HEK293 (cell line): ENCODE measurements around the gene MMP28.
A peak's percentile ranks its signal among the peaks of the same experiment; 100 is the strongest.

Experiments used
- CTCF ChIA-PET: fragments of 350-600 bp; formaldehyde crosslinking; extraction: SDS; loops from one replicate; lab custom pipeline; 2021; ENCODE audit warnings: antibody characterized with exemption; lab: Yijun Ruan, JAX
- POLR2A ChIA-PET: fragments of 300-600 bp; formaldehyde crosslinking; extraction: SDS; loops from one replicate; lab custom pipeline; 2020; ENCODE audit warnings: antibody characterized with exemption, inconsistent platforms; lab: Yijun Ruan, JAX
- H3K27ac ChIP-seq: fragments of 200-500 bp; sonication (Bioruptor generic); 2 replicates; pipeline ENCODE4 v1.5.1; 2014; ENCODE audit warnings: low read depth, low read length, control low read depth, inconsistent platforms; ENCODE audit errors: extremely low read depth
- H3K36me3 ChIP-seq, 2 experiments: fragments of 200-500 bp in 1 of 2; sonication (Bioruptor generic) in 1 of 2; 1 replicate in 1 of 2; 2 replicates in 1 of 2; pipeline ENCODE4 v1.5.1; 2014 to 2017; ENCODE audit warnings: inconsistent platforms in 2 of 2, low read length in 2 of 2; ENCODE audit not compliant: control insufficient read depth in 2 of 2, insufficient read depth in 1 of 2
- H3K4me1 ChIP-seq: fragments of 200-500 bp; sonication (Bioruptor generic); 2 replicates; pipeline ENCODE4 v1.5.1; 2014; ENCODE audit warnings: mild to moderate bottlenecking, low read length, inconsistent platforms; ENCODE audit not compliant: control insufficient read depth, insufficient read depth
- H3K4me3 ChIP-seq: 2 replicates; pipeline ENCODE4 v1.5.1; 2011; ENCODE audit warnings: low read depth, mild to moderate bottlenecking, control low read depth, low read length, moderate library complexity
- H3K9me3 ChIP-seq: fragments of 200-500 bp; sonication (Bioruptor generic); 2 replicates; pipeline ENCODE4 v1.5.1; 2014; ENCODE audit warnings: low read depth, low read length, inconsistent platforms; ENCODE audit not compliant: control insufficient read depth, insufficient read depth
- HOXD13 ChIP-seq: sonication (generic); formaldehyde crosslinking; IDR thresholded peaks from 2 replicates; pipeline ENCODE4 v1.8.0; 2022; ENCODE audit warnings: missing genetic modification reagents, borderline replicate concordance
- MZF1 ChIP-seq: fragments of 450-650 bp; formaldehyde crosslinking; IDR thresholded peaks from 2 replicates; pipeline ENCODE4 v1.5.1; 2017; ENCODE audit warnings: missing biosample characterization, missing genetic modification characterization, borderline replicate concordance
- ZBTB21 ChIP-seq: fragments of 450-650 bp; formaldehyde crosslinking; IDR thresholded peaks from 2 replicates; pipeline ENCODE4 v1.5.1; 2017; ENCODE audit warnings: missing biosample characterization, missing genetic modification characterization
- ZBTB7A ChIP-seq: fragments of 450-650 bp; formaldehyde crosslinking; IDR thresholded peaks from 2 replicates; pipeline ENCODE4 v1.5.1; 2016; ENCODE audit warnings: low read depth, missing biosample characterization, missing genetic modification characterization
- ZNF138 ChIP-seq: fragments of 450-650 bp; formaldehyde crosslinking; IDR thresholded peaks from 2 replicates; pipeline ENCODE4 v1.5.1; 2016; ENCODE audit warnings: missing biosample characterization, missing genetic modification characterization, borderline replicate concordance
- ZNF169 ChIP-seq: fragments of 450-650 bp; formaldehyde crosslinking; IDR thresholded peaks from 2 replicates; pipeline ENCODE4 v1.5.1; 2016; ENCODE audit warnings: missing biosample characterization, missing genetic modification characterization
- ZNF202 ChIP-seq: fragments of 450-650 bp; formaldehyde crosslinking; IDR thresholded peaks from 2 replicates; pipeline ENCODE4 v1.5.1; 2016; ENCODE audit warnings: missing biosample characterization, missing genetic modification characterization, borderline replicate concordance
- ZNF223 ChIP-seq: fragments of 450-650 bp; formaldehyde crosslinking; IDR thresholded peaks from 2 replicates; pipeline ENCODE4 v1.5.1; 2016; ENCODE audit warnings: missing biosample characterization, missing genetic modification characterization
- ZNF248 ChIP-seq: fragments of 450-650 bp; formaldehyde crosslinking; IDR thresholded peaks from 2 replicates; pipeline ENCODE4 v1.5.1; 2017; ENCODE audit warnings: missing biosample characterization, missing genetic modification characterization
- ZNF266 ChIP-seq: fragments of 450-650 bp; formaldehyde crosslinking; IDR thresholded peaks from 2 replicates; pipeline ENCODE4 v1.5.1; 2016; ENCODE audit warnings: missing biosample characterization, missing genetic modification characterization, low read depth
- ZNF354C ChIP-seq: fragments of 450-650 bp; formaldehyde crosslinking; IDR thresholded peaks from 2 replicates; pipeline ENCODE4 v1.5.1; 2016; ENCODE audit warnings: missing biosample characterization, missing genetic modification characterization, low read depth, borderline replicate concordance
- ZNF366 ChIP-seq: fragments of 450-650 bp; formaldehyde crosslinking; conservative IDR thresholded peaks from 2 replicates; pipeline ENCODE4 v1.5.1; 2016; ENCODE audit warnings: missing biosample characterization, missing genetic modification characterization
- ZNF433 ChIP-seq: fragments of 450-650 bp; formaldehyde crosslinking; IDR thresholded peaks from 2 replicates; pipeline ENCODE4 v1.5.1; 2016; ENCODE audit warnings: missing biosample characterization, missing genetic modification characterization, low read depth
- ZNF48 ChIP-seq: fragments of 450-650 bp; formaldehyde crosslinking; IDR thresholded peaks from 2 replicates; pipeline ENCODE4 v1.5.1; 2016; ENCODE audit warnings: missing biosample characterization, missing genetic modification characterization
- ZNF514 ChIP-seq: fragments of 450-650 bp; formaldehyde crosslinking; IDR thresholded peaks from 2 replicates; pipeline ENCODE4 v1.5.1; 2016; ENCODE audit warnings: missing biosample characterization, missing genetic modification characterization
- ZNF529 ChIP-seq: fragments of 450-650 bp; formaldehyde crosslinking; IDR thresholded peaks from 2 replicates; pipeline ENCODE4 v1.5.1; 2017; ENCODE audit warnings: missing genetic modification characterization, missing biosample characterization; ENCODE audit not compliant: insufficient replicate concordance
- ZNF549 ChIP-seq: fragments of 450-650 bp; IDR thresholded peaks from 2 replicates; pipeline ENCODE4 v1.5.1; 2018; ENCODE audit warnings: missing biosample characterization, missing genetic modification characterization, mild to moderate bottlenecking, inconsistent platforms, moderate library complexity
- ZNF555 ChIP-seq: fragments of 450-650 bp; formaldehyde crosslinking; conservative IDR thresholded peaks from 2 replicates; pipeline ENCODE4 v1.5.1; 2017; ENCODE audit warnings: missing biosample characterization, mild to moderate bottlenecking, missing genetic modification characterization, inconsistent platforms
- ZNF610 ChIP-seq: fragments of 450-650 bp; formaldehyde crosslinking; IDR thresholded peaks from 2 replicates; pipeline ENCODE4 v1.5.1; 2016; ENCODE audit warnings: missing biosample characterization, missing genetic modification characterization, borderline replicate concordance
- ZNF658 ChIP-seq: fragments of 450-650 bp; formaldehyde crosslinking; IDR thresholded peaks from 2 replicates; pipeline ENCODE4; 2016; ENCODE audit warnings: missing biosample characterization, missing genetic modification characterization
- ZNF677 ChIP-seq: fragments of 450-650 bp; IDR thresholded peaks from 2 replicates; pipeline ENCODE4 v1.5.0; 2018; ENCODE audit warnings: missing biosample characterization, mild to moderate bottlenecking, missing genetic modification characterization, moderate library complexity
- ZNF792 ChIP-seq: fragments of 450-650 bp; formaldehyde crosslinking; IDR thresholded peaks from 2 replicates; pipeline ENCODE4 v1.5.1; 2016; ENCODE audit warnings: missing biosample characterization, missing genetic modification characterization
- ZNF830 ChIP-seq: fragments of 450-650 bp; IDR thresholded peaks from 2 replicates; pipeline ENCODE4 v1.5.0; 2018; ENCODE audit warnings: missing biosample characterization, missing genetic modification characterization, low read depth, mild to moderate bottlenecking, moderate library complexity
- TF ChIP-seq, protein P1 (sequence below): fragments of 450-650 bp; formaldehyde crosslinking; IDR thresholded peaks from 2 replicates; pipeline ENCODE4 v1.5.1; 2017; ENCODE audit warnings: missing biosample characterization, missing genetic modification characterization
- TF ChIP-seq, protein P2 (sequence below): sonication (generic); formaldehyde crosslinking; IDR thresholded peaks from 2 replicates; pipeline ENCODE4 v1.8.1; 2022; ENCODE audit warnings: mild to moderate bottlenecking, moderate library complexity, missing genetic modification reagents
- TF ChIP-seq, protein P3 (sequence below): fragments of 450-650 bp; formaldehyde crosslinking; IDR thresholded peaks from 2 replicates; pipeline ENCODE4 v1.5.1; 2016; ENCODE audit warnings: missing biosample characterization, missing genetic modification characterization
- TF ChIP-seq, protein P4 (sequence below): fragments of 450-650 bp; formaldehyde crosslinking; IDR thresholded peaks from 2 replicates; pipeline ENCODE4 v1.5.1; 2016; ENCODE audit warnings: missing biosample characterization, missing genetic modification characterization, low read depth

MMP28 gene

DNA sequence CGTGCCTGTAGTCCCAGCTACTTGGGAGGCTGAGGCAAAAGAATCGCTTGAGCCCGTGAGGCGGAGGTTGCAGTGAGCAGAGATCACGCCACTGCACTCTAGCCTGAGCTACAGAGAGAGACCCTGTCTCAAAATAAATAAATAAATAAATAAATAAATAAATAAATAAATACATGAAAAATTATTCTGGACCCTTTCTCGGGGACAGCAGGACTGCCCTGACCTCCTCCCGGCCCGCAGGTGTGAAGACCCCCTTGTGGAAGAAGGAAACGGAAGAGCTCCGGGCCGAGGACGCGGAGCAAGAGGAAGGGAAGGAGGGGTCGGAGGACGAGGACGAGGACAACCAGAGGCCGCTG, 31.7 kb downstream of the MMP28 start (continued):
- peak; percentile 98 for TF ChIP-seq ZNF433 (tag by site-specific recombination)
- peak; percentile 80; the same call in 1 of the 2 replicates for TF ChIP-seq ZNF354C (tag by site-specific recombination)
- TF ChIP-seq ZNF223 (tag by site-specific recombination), result peak; percentile 73; the same call in 1 of the 2 replicates
- TF ChIP-seq MZF1 (tag by site-specific recombination), result no peak; the same call in 1 of the 2 replicates
- peak; percentile 96 for TF ChIP-seq ZNF202
- TF ChIP-seq ZNF529 (tag by site-specific recombination), result peak; percentile 75
- peak; percentile 92 for TF ChIP-seq ZNF514 (tag by site-specific recombination)
- peak; percentile 90 for TF ChIP-seq ZNF555 (tag by site-specific recombination)
- TF ChIP-seq, protein P1, sequence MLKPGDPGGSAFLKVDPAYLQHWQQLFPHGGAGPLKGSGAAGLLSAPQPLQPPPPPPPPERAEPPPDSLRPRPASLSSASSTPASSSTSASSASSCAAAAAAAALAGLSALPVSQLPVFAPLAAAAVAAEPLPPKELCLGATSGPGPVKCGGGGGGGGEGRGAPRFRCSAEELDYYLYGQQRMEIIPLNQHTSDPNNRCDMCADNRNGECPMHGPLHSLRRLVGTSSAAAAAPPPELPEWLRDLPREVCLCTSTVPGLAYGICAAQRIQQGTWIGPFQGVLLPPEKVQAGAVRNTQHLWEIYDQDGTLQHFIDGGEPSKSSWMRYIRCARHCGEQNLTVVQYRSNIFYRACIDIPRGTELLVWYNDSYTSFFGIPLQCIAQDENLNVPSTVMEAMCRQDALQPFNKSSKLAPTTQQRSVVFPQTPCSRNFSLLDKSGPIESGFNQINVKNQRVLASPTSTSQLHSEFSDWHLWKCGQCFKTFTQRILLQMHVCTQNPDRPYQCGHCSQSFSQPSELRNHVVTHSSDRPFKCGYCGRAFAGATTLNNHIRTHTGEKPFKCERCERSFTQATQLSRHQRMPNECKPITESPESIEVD (tag by site-specific recombination), result no peak
- no peak for TF ChIP-seq ZNF830 (tag by site-specific recombination)
- TF ChIP-seq ZBTB21 (tag by site-specific recombination), result peak; percentile 75
- peak; percentile 97 for TF ChIP-seq ZNF266 (tag by site-specific recombination)
- TF ChIP-seq HOXD13, result no peak
- TF ChIP-seq, protein P2, sequence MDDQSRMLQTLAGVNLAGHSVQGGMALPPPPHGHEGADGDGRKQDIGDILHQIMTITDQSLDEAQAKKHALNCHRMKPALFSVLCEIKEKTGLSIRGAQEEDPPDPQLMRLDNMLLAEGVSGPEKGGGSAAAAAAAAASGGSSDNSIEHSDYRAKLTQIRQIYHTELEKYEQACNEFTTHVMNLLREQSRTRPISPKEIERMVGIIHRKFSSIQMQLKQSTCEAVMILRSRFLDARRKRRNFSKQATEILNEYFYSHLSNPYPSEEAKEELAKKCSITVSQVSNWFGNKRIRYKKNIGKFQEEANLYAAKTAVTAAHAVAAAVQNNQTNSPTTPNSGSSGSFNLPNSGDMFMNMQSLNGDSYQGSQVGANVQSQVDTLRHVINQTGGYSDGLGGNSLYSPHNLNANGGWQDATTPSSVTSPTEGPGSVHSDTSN (CRISPR knock-in tag), result no peak
- peak; percentile 82; the same call in 1 of the 2 replicates for TF ChIP-seq ZNF138 (tag by site-specific recombination)
- TF ChIP-seq ZNF658 (tag by site-specific recombination), result no peak
- TF ChIP-seq ZNF366 (tag by site-specific recombination), result peak; percentile 28; the same call in 1 of the 2 replicates
- TF ChIP-seq, all 188 proteins: peak for 45

DNA sequence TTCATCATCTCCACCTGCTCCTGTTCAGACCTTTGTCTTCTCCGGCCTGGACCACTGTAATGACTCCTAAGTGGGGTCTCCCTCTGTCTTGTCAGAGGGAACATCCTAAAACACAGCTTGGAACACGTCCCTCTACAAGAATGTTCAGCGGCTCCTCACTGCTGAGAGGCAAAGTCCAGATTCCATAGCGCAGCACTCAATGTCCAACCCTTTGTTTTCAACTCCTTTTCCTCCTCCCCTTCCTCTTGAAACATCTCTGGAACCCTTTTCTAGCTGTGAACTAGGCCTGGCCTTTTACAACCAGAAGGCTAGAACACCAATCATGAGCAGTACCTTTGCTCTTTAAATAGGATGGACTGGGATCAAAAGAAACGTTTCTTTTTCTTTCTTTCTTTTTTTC, 33.8 kb downstream of the MMP28 start:
- H3K4me1 ChIP-seq, result no peaks in the 10 kb centered on the region; the same call in 1 of the 2 replicates
- no peaks in the 10 kb centered on the region for H3K36me3 ChIP-seq
- no peak overlapping the region for H3K27ac ChIP-seq
- no peaks in the 10 kb centered on the region for H3K9me3 ChIP-seq
- ChIA-PET POLR2A (interaction anchor here (0.6 to 1.3 kb wide), 2 partner anchors 48 to 1092 kb away, joined by 8 read pairs; partner anchors contain the start of gene TAF15), CTCF (interaction anchor here (0.5 to 3.1 kb wide), 8 partner anchors 9 to 780 kb away, joined by 3 to 20 read pairs (median 3); partner anchors contain the start of gene SLFN12L)
- TF ChIP-seq ZNF169 (tag by site-specific recombination), result no peak
- TF ChIP-seq, protein P3, sequence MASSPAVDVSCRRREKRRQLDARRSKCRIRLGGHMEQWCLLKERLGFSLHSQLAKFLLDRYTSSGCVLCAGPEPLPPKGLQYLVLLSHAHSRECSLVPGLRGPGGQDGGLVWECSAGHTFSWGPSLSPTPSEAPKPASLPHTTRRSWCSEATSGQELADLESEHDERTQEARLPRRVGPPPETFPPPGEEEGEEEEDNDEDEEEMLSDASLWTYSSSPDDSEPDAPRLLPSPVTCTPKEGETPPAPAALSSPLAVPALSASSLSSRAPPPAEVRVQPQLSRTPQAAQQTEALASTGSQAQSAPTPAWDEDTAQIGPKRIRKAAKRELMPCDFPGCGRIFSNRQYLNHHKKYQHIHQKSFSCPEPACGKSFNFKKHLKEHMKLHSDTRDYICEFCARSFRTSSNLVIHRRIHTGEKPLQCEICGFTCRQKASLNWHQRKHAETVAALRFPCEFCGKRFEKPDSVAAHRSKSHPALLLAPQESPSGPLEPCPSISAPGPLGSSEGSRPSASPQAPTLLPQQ (tag by site-specific recombination), result no peak
- no peak for TF ChIP-seq ZNF48 (tag by site-specific recombination)
- TF ChIP-seq ZBTB7A (tag by site-specific recombination), result no peak
- TF ChIP-seq ZNF549 (tag by site-specific recombination), result no peak
- no peak for TF ChIP-seq ZNF792 (tag by site-specific recombination)
- TF ChIP-seq ZBTB21 (tag by site-specific recombination), result no peak
- TF ChIP-seq, protein P4, sequence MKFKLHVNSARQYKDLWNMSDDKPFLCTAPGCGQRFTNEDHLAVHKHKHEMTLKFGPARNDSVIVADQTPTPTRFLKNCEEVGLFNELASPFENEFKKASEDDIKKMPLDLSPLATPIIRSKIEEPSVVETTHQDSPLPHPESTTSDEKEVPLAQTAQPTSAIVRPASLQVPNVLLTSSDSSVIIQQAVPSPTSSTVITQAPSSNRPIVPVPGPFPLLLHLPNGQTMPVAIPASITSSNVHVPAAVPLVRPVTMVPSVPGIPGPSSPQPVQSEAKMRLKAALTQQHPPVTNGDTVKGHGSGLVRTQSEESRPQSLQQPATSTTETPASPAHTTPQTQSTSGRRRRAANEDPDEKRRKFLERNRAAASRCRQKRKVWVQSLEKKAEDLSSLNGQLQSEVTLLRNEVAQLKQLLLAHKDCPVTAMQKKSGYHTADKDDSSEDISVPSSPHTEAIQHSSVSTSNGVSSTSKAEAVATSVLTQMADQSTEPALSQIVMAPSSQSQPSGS, result no peak
- TF ChIP-seq ZNF610 (tag by site-specific recombination), result no peak
- TF ChIP-seq ZNF248 (tag by site-specific recombination), result no peak
- TF ChIP-seq ZNF677, result no peak
- H3K4me3 ChIP-seq, result no peak overlapping the region
